CD14-positive monocyte (primary cell): ENCODE measurements around the gene HMCN2. TPM values are rescaled to one million over a fixed set of nuclear protein-coding genes. Genes with fewer than 3 reads are reported as not detected.

Source experiments
- DNase-seq, 3 donors: peaks; one replicate each; pipeline ENCODE4 v3.0.0-alpha.2; 2011 to 2022
- H2AFZ ChIP-seq: 2 replicates; pipeline ENCODE4 v1.6.0; 2012; ENCODE audit warnings: mild to moderate bottlenecking, low read depth, low read length, inconsistent platforms; ENCODE audit not compliant: insufficient read depth, poor library complexity, severe bottlenecking
- H3K27ac ChIP-seq, 2 donors: 1 replicate in 1 of 2; 2 replicates in 1 of 2; pipeline ENCODE4 v1.5.1; 2012 to 2013; ENCODE audit warnings: low read length in 2 of 2, control low read depth in 1 of 2, inconsistent platforms in 1 of 2, low read depth in 1 of 2, mild to moderate bottlenecking in 1 of 2
- H3K27me3 ChIP-seq, 2 donors: one replicate each; pipeline versions ENCODE4 v1.6.0 to v1.6.1; 2011 to 2013; ENCODE audit warnings: low read length in 2 of 2; ENCODE audit not compliant: control insufficient read depth in 2 of 2, insufficient read depth in 2 of 2
- H3K36me3 ChIP-seq, 2 donors: replicated peaks in 1 of 2; 1 replicate in 1 of 2; 2 replicates in 1 of 2; pipeline versions ENCODE4 v1.5.1 to v1.6.1; 2012 to 2013; ENCODE audit warnings: low read length in 2 of 2, control low read depth in 1 of 2, inconsistent platforms in 1 of 2, mild to moderate bottlenecking in 1 of 2; ENCODE audit not compliant: insufficient read depth in 2 of 2, control insufficient read depth in 1 of 2
- H3K4me1 ChIP-seq, 2 donors: 1 replicate in 1 of 2; 2 replicates in 1 of 2; pipeline versions ENCODE4 v1.5.1 to v1.6.1; 2012 to 2013; ENCODE audit warnings: low read length in 2 of 2, control low read depth in 1 of 2, inconsistent platforms in 1 of 2, mild to moderate bottlenecking in 1 of 2, moderate library complexity in 1 of 2; ENCODE audit not compliant: insufficient read depth in 2 of 2, control insufficient read depth in 1 of 2
- H3K4me2 ChIP-seq: replicated peaks from 2 replicates; pipeline ENCODE3; 2012; ENCODE audit warnings: low read length, moderate library complexity, mild to moderate bottlenecking; ENCODE audit not compliant: poor library complexity, severe bottlenecking; ENCODE audit errors: extremely low read depth
- H3K4me3 ChIP-seq, 3 experiments: fragments of 200-600 bp in 1 of 3; sonication (generic) in 1 of 3; replicated peaks in 1 of 3; 1 replicate in 2 of 3; 2 replicates in 1 of 3; pipeline ENCODE4 v1.5.1; 2011 to 2013; ENCODE audit warnings: low read length in 3 of 3, mild to moderate bottlenecking in 3 of 3, control low read depth in 2 of 3, low read depth in 2 of 3, inconsistent platforms in 1 of 3, moderate library complexity in 1 of 3
- H3K79me2 ChIP-seq: 2 replicates; pipeline ENCODE4 v1.6.0; 2012; ENCODE audit warnings: mild to moderate bottlenecking, control low read depth, inconsistent platforms, low read length, moderate library complexity; ENCODE audit not compliant: insufficient read depth
- H3K9ac ChIP-seq: 2 replicates; pipeline ENCODE4 v1.6.0; 2017; ENCODE audit warnings: low read length, mild to moderate bottlenecking; ENCODE audit not compliant: insufficient read depth, poor library complexity, severe bottlenecking
- H3K9me3 ChIP-seq, 2 donors: replicated peaks in 1 of 2; 1 replicate in 1 of 2; 2 replicates in 1 of 2; pipeline versions ENCODE4 v1.5.1 to v1.6.1; 2012 to 2013; ENCODE audit warnings: low read length in 2 of 2, control low read depth in 1 of 2; ENCODE audit not compliant: control insufficient read depth in 1 of 2, insufficient read depth in 1 of 2
- H4K20me1 ChIP-seq: 2 replicates; pipeline ENCODE4 v1.6.0; 2012; ENCODE audit warnings: mild to moderate bottlenecking, low read length, control low read depth, moderate library complexity; ENCODE audit not compliant: insufficient read depth
- H3K27ac Mint-ChIP-seq, 7 donors: one replicate each; pipeline ENCODE4 v1.8.0; 2020; ENCODE audit warnings: mild to moderate bottlenecking in 7 of 7, mixed read lengths in 7 of 7, moderate library complexity in 6 of 7, inconsistent platforms in 2 of 7
- H3K27me3 Mint-ChIP-seq, 3 donors: one replicate each; pipeline ENCODE4 v1.8.0; 2021 to 2022; ENCODE audit warnings: low read depth in 3 of 3, mild to moderate bottlenecking in 3 of 3, mixed read lengths in 3 of 3, moderate library complexity in 3 of 3, inconsistent platforms in 1 of 3
- H3K36me3 Mint-ChIP-seq, 2 donors: one replicate each; pipeline ENCODE4 v1.8.0; 2020; ENCODE audit warnings: mixed read lengths in 2 of 2, inconsistent platforms in 1 of 2, mild to moderate bottlenecking in 1 of 2
- H3K4me1 Mint-ChIP-seq: one replicate; pipeline ENCODE4 v1.8.0; 2020; ENCODE audit warnings: mild to moderate bottlenecking, mixed read lengths
- H3K4me3 Mint-ChIP-seq, 2 donors: one replicate each; pipeline ENCODE4 v1.8.0; 2020; ENCODE audit warnings: mild to moderate bottlenecking in 2 of 2, mixed read lengths in 2 of 2, moderate library complexity in 1 of 2
- H3K9me3 Mint-ChIP-seq, 7 donors: one replicate each; pipeline ENCODE4 v1.8.0; 2020 to 2022; ENCODE audit warnings: mixed read lengths in 7 of 7, mild to moderate bottlenecking in 6 of 7, moderate library complexity in 6 of 7, inconsistent platforms in 2 of 7
- CTCF ChIP-seq: fragments of 200-600 bp; IDR thresholded peaks from one replicate; pipeline ENCODE4 v1.8.0; 2022; ENCODE audit warnings: antibody characterized with exemption, mild to moderate bottlenecking
- WGBS: methylation state at CpG from one replicate; pipeline ENCODE4 v1.1.5; 2013; ENCODE audit warnings: missing lambda C conversion rate; ENCODE audit not compliant: insufficient coverage; 5-methylcytosine and 5-hydroxymethylcytosine counted together
- intact Hi-C, 2 donors: fragments of 100-400 bp; cut with micrococcal nuclease; formaldehyde crosslinking; loops; one replicate each; pipeline versions ENCODE4 v1.15.0 to v1.15.1; 2023
- polyA plus RNA-seq, 3 donors: library from polyadenylated mRNA; depleted of rRNA in 1 of 3; unstranded in 2 of 3; stranded (reverse) in 1 of 3; fragments of 300-500 nt in 2 of 3; fragments of >200 nt in 1 of 3; fragmentation: Illumina TruSeq in 2 of 3; gene quantifications; 1 replicate in 2 of 3; 2 replicates in 1 of 3; pipeline ENCODE4 v1.2.3, GENCODE V29; 2012 to 2021

HMCN2 gene
- polyA plus RNA-seq, 3 donors: not detected

DNA sequence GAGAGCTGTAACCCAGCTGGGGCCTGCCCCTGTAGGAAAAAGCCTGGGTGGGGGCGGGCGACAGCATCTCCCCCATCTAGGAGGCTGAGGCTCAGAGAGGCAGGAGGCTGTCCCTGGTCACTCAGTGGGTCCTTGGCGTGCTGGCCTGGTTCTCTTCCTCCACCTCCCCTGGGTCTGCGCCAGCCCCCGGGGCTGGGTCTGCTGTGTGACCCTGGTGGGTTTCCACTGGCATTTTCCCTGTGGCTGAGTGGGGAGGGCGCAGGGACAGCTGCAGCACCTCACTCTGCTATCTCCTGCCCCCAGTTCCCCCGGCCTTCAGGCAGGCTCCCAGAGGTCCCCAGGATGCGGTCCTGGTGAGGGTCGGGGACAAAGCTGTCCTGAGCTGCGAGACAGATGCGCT lies 119.7 kb downstream of the HMCN2 start:
- Mint-ChIP-seq H3K4me1 (no peaks in the 10 kb centered on the region), H3K4me3 (no peak overlapping the region), H3K27ac (no peak overlapping the region), H3K27me3 (peaks cover 0 to 12% (median 3%) of the 10 kb centered on the region in 3 donors), H3K36me3 (no peaks in the 10 kb centered on the region), H3K9me3 (no peaks in the 10 kb centered on the region)
- no peaks in the 10 kb centered on the region for H3K79me2 ChIP-seq
- H4K20me1 ChIP-seq: no peaks in the 10 kb centered on the region
- DNase-seq: no peak
- WGBS: 87% methylated on average over 8 of the region's 11 CpGs
- no peak overlapping the region for H3K4me3 ChIP-seq
- H3K4me2 ChIP-seq: no peak overlapping the region
- TF ChIP-seq CTCF: no peak
- H3K27me3 ChIP-seq: no peaks in the 10 kb centered on the region
- H3K9ac ChIP-seq: no peak overlapping the region
- H3K4me1 ChIP-seq: no peaks in the 10 kb centered on the region
- H3K9me3 ChIP-seq: no peaks in the 10 kb centered on the region
- no peak overlapping the region for H2AFZ ChIP-seq
- H3K27ac ChIP-seq: no peak overlapping the region
- no peaks in the 10 kb centered on the region for H3K36me3 ChIP-seq
- intact Hi-C loops: no loop called here

DNA sequence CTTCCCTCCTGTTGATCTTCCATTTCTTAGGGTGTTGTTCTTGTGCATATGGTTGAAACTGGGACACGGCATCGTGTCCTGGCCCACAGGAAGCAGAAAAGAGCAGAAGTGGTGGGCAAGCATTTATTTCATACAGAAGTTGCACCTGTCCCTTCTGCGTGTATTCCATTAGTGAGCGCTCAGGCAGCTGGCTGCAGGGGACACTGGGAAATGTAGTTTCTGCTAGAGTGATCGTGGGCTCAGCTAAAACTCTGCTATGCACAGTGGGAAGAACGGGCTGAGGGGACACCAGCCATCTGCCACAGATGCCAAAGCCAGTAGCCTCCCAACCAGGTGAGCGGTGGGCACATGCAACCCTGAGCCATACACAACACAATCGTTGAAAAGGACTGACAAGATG lies 121.8 kb downstream of the HMCN2 start:
- intact Hi-C loops: no loop called here
- no peak overlapping the region for H3K27ac ChIP-seq
- no peak overlapping the region for H3K4me3 ChIP-seq
- Mint-ChIP-seq H3K4me1 (no peaks in the 10 kb centered on the region), H3K27me3 (peaks cover 0 to 7% (median 1%) of the 10 kb centered on the region in 3 donors), H3K36me3 (no peaks in the 10 kb centered on the region), H3K9me3 (no peaks in the 10 kb centered on the region), H3K4me3 (no peak overlapping the region), H3K27ac (no peak overlapping the region)
- no peak for DNase-seq
- H3K36me3 ChIP-seq: no peaks in the 10 kb centered on the region
- no peaks in the 10 kb centered on the region for H3K27me3 ChIP-seq
- 85% methylated on average over 6 of the region's 8 CpGs for WGBS
- no peaks in the 10 kb centered on the region for H3K4me1 ChIP-seq
- no peak for TF ChIP-seq CTCF
- no peaks in the 10 kb centered on the region for H4K20me1 ChIP-seq
- H3K9me3 ChIP-seq: no peaks in the 10 kb centered on the region
- no peak overlapping the region for H3K4me2 ChIP-seq
- no peak overlapping the region for H2AFZ ChIP-seq
- no peak overlapping the region for H3K9ac ChIP-seq
- no peaks in the 10 kb centered on the region for H3K79me2 ChIP-seq
